BE2C (cell line): ENCODE measurements around the gene C16orf96.

Experiments
- DNase-seq: peaks from one replicate; pipeline ENCODE4 v3.0.0-alpha.2; 2020
- H3K27me3 ChIP-seq: fragments of 250-450 bp; sonication (Bioruptor Pico); 2 replicates; pipeline ENCODE4 v1.5.1; 2020; ENCODE audit warnings: mild to moderate bottlenecking
- H3K36me3 ChIP-seq: fragments of 250-450 bp; sonication (Bioruptor Pico); 2 replicates; pipeline ENCODE4 v1.5.1; 2020; ENCODE audit warnings: mild to moderate bottlenecking
- H3K4me1 ChIP-seq: fragments of 250-450 bp; sonication (Bioruptor Pico); 2 replicates; pipeline ENCODE4 v1.5.1; 2020
- H3K4me3 ChIP-seq: 2 replicates; pipeline ENCODE4 v1.5.1; 2011; ENCODE audit warnings: low read depth, low read length
- H3K9me3 ChIP-seq: fragments of 250-450 bp; sonication (Bioruptor Pico); 2 replicates; pipeline ENCODE4 v1.5.1; 2020
- CTCF ChIP-seq: IDR thresholded peaks from 2 replicates; pipeline ENCODE4 v1.5.1; 2012; ENCODE audit warnings: mild to moderate bottlenecking, low read depth, low read length

The C16orf96 gene

GRCh38 chr16:4597174-4597573, 41.0 kb downstream of the C16orf96 start:
- Histone ChIP-seq H3K4me3 (no peak overlapping the region), H3K9me3 (no peaks in the 10 kb centered on the region), H3K27me3 (no peaks in the 10 kb centered on the region), H3K36me3 (no peaks in the 10 kb centered on the region), H3K4me1 (no peaks in the 10 kb centered on the region)
- TF ChIP-seq CTCF = no peak
- DNase-seq = no peak

GRCh38 chr16:4599037-4599436, 42.9 kb downstream of the C16orf96 start:
- H3K4me1 ChIP-seq = no peaks in the 10 kb centered on the region
- TF ChIP-seq CTCF = no peak
- no peaks in the 10 kb centered on the region for H3K36me3 ChIP-seq
- H3K9me3 ChIP-seq = no peaks in the 10 kb centered on the region
- H3K4me3 ChIP-seq = no peak overlapping the region
- no peak for DNase-seq
- H3K27me3 ChIP-seq = no peaks in the 10 kb centered on the region

- H3K36me3 ChIP-seq = no peaks in the 10 kb centered on the region
- H3K9me3 ChIP-seq = no peaks in the 10 kb centered on the region
- no peak for TF ChIP-seq CTCF
- no peak for DNase-seq
- no peaks in the 10 kb centered on the region for H3K4me1 ChIP-seq
- no peak overlapping the region for H3K4me3 ChIP-seq
- no peaks in the 10 kb centered on the region for H3K27me3 ChIP-seq
Measured at GRCh38 chr16:4599545-4599944, 43.4 kb downstream of the C16orf96 start.

GRCh38 chr16:4601036-4601863, 45.1 kb downstream of the C16orf96 start:
- no peaks in the 10 kb centered on the region for H3K27me3 ChIP-seq
- H3K36me3 ChIP-seq = no peaks in the 10 kb centered on the region
- no peak for DNase-seq
- H3K9me3 ChIP-seq = no peaks in the 10 kb centered on the region
- TF ChIP-seq CTCF = no peak
- H3K4me1 ChIP-seq = no peaks in the 10 kb centered on the region
- H3K4me3 ChIP-seq = no peak overlapping the region

- no peak for DNase-seq
- Histone ChIP-seq H3K4me3 (no peak overlapping the region), H3K4me1 (no peaks in the 10 kb centered on the region), H3K9me3 (no peaks in the 10 kb centered on the region), H3K27me3 (no peaks in the 10 kb centered on the region), H3K36me3 (no peaks in the 10 kb centered on the region)
- no peak for TF ChIP-seq CTCF
Measured at GRCh38 chr16:4601864-4602186, 45.7 kb downstream of the C16orf96 start.

- no peak overlapping the region for H3K4me3 ChIP-seq
- no peak for TF ChIP-seq CTCF
- H3K4me1 ChIP-seq = no peaks in the 10 kb centered on the region
- no peaks in the 10 kb centered on the region for H3K9me3 ChIP-seq
- DNase-seq = no peak
- peaks cover 3% of the 10 kb centered on the region; the same call in 1 of the 2 replicates for H3K36me3 ChIP-seq
- no peaks in the 10 kb centered on the region for H3K27me3 ChIP-seq
Measured at GRCh38 chr16:4602331-4602730, 46.2 kb downstream of the C16orf96 start.
